Gastrocnemius medialis (tissue), 4 donors: ENCODE results near the gene ARHGAP23. TPM values are rescaled to one million over a fixed set of nuclear protein-coding genes. Genes with fewer than 3 reads are reported as not detected.

ENCODE experiments used
- ATAC-seq, 2 donors: fragments of 150-250 bp; one replicate each; pipeline ENCODE4 v1.9.1; 2016
- DNase-seq, 2 donors: peaks; one replicate each; pipeline ENCODE4 v3.0.0-alpha.2; 2019
- H3K27ac ChIP-seq, 4 donors: fragments of 200-600 bp; sonication (generic); 1 replicate in 1 of 4; 2 replicates in 3 of 4; pipeline ENCODE4 v1.5.1; 2016 to 2018; ENCODE audit warnings: mild to moderate bottlenecking in 2 of 4, moderate library complexity in 1 of 4
- H3K27me3 ChIP-seq, 3 donors: fragments of 200-600 bp; sonication (generic) in 2 of 3; 1 replicate in 1 of 3; 2 replicates in 2 of 3; pipeline versions ENCODE4 v1.5.1 to v1.6.0; 2016 to 2019; ENCODE audit warnings: mild to moderate bottlenecking in 1 of 3, moderate library complexity in 1 of 3
- H3K36me3 ChIP-seq, 2 donors: fragments of 200-600 bp; sonication (generic) in 1 of 2; one replicate each; pipeline ENCODE4 v1.5.1; 2017 to 2018
- H3K4me1 ChIP-seq, 2 donors: fragments of 200-600 bp; sonication (generic) in 1 of 2; one replicate each; pipeline ENCODE4 v1.5.1; 2016 to 2017; ENCODE audit warnings: mild to moderate bottlenecking in 2 of 2
- H3K4me3 ChIP-seq, 4 donors: fragments of 200-600 bp; sonication (generic) in 3 of 4; 1 replicate in 1 of 4; 2 replicates in 3 of 4; pipeline ENCODE4 v1.5.1; 2016 to 2019; ENCODE audit warnings: mild to moderate bottlenecking in 2 of 4
- H3K9me3 ChIP-seq, 3 donors: fragments of 200-600 bp; sonication (generic) in 2 of 3; 1 replicate in 1 of 3; 2 replicates in 2 of 3; pipeline ENCODE4 v1.5.1; 2016 to 2019
- CTCF ChIP-seq, 5 experiments: fragments of 450-650 bp in 3 of 5; fragments of 200-600 bp in 2 of 5; sonication (generic) in 2 of 5; IDR thresholded peaks in 4 of 5; conservative IDR thresholded peaks in 1 of 5; 1 replicate in 4 of 5; 2 replicates in 1 of 5; pipeline ENCODE4 v1.5.1; 2016 to 2019; ENCODE audit warnings: antibody characterized with exemption in 5 of 5, mild to moderate bottlenecking in 3 of 5, moderate library complexity in 3 of 5
- POLR2A ChIP-seq, 2 donors: fragments of 450-650 bp; IDR thresholded peaks; one replicate each; pipeline ENCODE4 v1.6.1; 2017; ENCODE audit warnings: antibody characterized with exemption in 2 of 2, mild to moderate bottlenecking in 2 of 2, moderate library complexity in 2 of 2
- in situ Hi-C, 4 donors: fragments of 200-750 bp; cut with MboI; loops; one replicate each; pipeline versions ENCODE4 v1.15.0 to v1.8.0; 2017; ENCODE audit warnings: low sequenced_read_pairs in 4 of 4
- intact Hi-C: fragments of 100-400 bp; cut with DNase I; formaldehyde crosslinking; loops from one replicate; pipeline ENCODE4 v1.15.1; 2023; ENCODE audit warnings: low total_unique reads
- total RNA-seq, 4 donors: library from RNA; depleted of rRNA; stranded (reverse); fragments of >200 nt; gene quantifications; one replicate each; pipeline versions ENCODE4 v1.1.0 to v1.2.3, GENCODE V29; 2016

Gene ARHGAP23
- total RNA-seq, 4 donors from 2014 or later: 8.0 to 22.7 (median 12.1) TPM

- intact Hi-C loops: loop anchor here (2.0 kb wide), 1 partner anchor 19 kb away; no protein-coding TSS in a partner anchor
- Histone ChIP-seq H3K27me3 (no peaks in the 10 kb centered on the region), H3K27ac (peak overlapping the region in 3 of 4 donors; percentile 20 to 47 (median 29)), H3K4me3 (no peak overlapping the region), H3K9me3 (no peaks in the 10 kb centered on the region), H3K36me3 (no peaks in the 10 kb centered on the region), H3K4me1 (peaks cover 20 to 44% of the 10 kb centered on the region in 2 donors)
- in situ Hi-C loops: no loop called here
- DNase-seq: no peak
- TF ChIP-seq CTCF (IDR thresholded peaks at IDR 0.05 in 4 of 5, conservative IDR thresholded peaks at IDR 0.05 in 1 of 5): no peak
- TF ChIP-seq POLR2A (IDR thresholded peaks at IDR 0.05): no peak
- no peak for ATAC-seq
Observed at GRCh38 chr17:38448208-38448771, 20.0 kb downstream of the ARHGAP23 start.

- Histone ChIP-seq H3K27ac (peak overlapping the region in 1 of 4 donors; percentile 67), H3K4me1 (peaks cover 16 to 39% of the 10 kb centered on the region in 2 donors), H3K36me3 (no peaks in the 10 kb centered on the region), H3K9me3 (no peaks in the 10 kb centered on the region), H3K4me3 (no peak overlapping the region), H3K27me3 (no peaks in the 10 kb centered on the region)
- ATAC-seq: no peak
- intact Hi-C loops: loop anchor here (2.0 kb wide), 1 partner anchor 17 kb away; no protein-coding TSS in a partner anchor
- TF ChIP-seq CTCF (IDR thresholded peaks at IDR 0.05 in 4 of 5, conservative IDR thresholded peaks at IDR 0.05 in 1 of 5) (no peak), POLR2A (IDR thresholded peaks at IDR 0.05) (no peak)
- DNase-seq: no peak
- in situ Hi-C loops: no loop called here
Observed at GRCh38 chr17:38449364-38449763, 21.1 kb downstream of the ARHGAP23 start.

GRCh38 chr17:38450557-38451029, 22.3 kb downstream of the ARHGAP23 start:
- ATAC-seq (no peak), DNase-seq (no peak)
- intact Hi-C loops (no loop called here), in situ Hi-C loops (no loop called here)
- Histone ChIP-seq H3K4me1 (peaks cover 27 to 47% of the 10 kb centered on the region in 2 donors), H3K9me3 (no peaks in the 10 kb centered on the region), H3K27ac (peak overlapping the region; percentile 56 to 71 (median 68)), H3K4me3 (no peak overlapping the region), H3K36me3 (no peaks in the 10 kb centered on the region), H3K27me3 (no peaks in the 10 kb centered on the region)
- TF ChIP-seq CTCF (IDR thresholded peaks at IDR 0.05 in 4 of 5, conservative IDR thresholded peaks at IDR 0.05 in 1 of 5) (no peak), POLR2A (IDR thresholded peaks at IDR 0.05) (no peak)

- H3K9me3 ChIP-seq: no peaks in the 10 kb centered on the region
- H3K36me3 ChIP-seq: no peaks in the 10 kb centered on the region
- no peak for TF ChIP-seq POLR2A (IDR thresholded peaks at IDR 0.05)
- no peak for TF ChIP-seq CTCF (IDR thresholded peaks at IDR 0.05 in 4 of 5, conservative IDR thresholded peaks at IDR 0.05 in 1 of 5)
- peak overlapping the region; percentile 56 to 71 (median 68) for H3K27ac ChIP-seq
- H3K4me3 ChIP-seq: peak overlapping the region in 1 of 4 donors; percentile 12
- intact Hi-C loops: no loop called here
- no peaks in the 10 kb centered on the region for H3K27me3 ChIP-seq
- peaks cover 33 to 53% of the 10 kb centered on the region in 2 donors for H3K4me1 ChIP-seq
- in situ Hi-C loops: no loop called here
- DNase-seq (no peak), ATAC-seq (no peak)
Observed at GRCh38 chr17:38451030-38451839, 23.0 kb downstream of the ARHGAP23 start.
